ENCODE data around the gene MRC1. TPM values are rescaled to one million over a fixed set of nuclear protein-coding genes. Genes with fewer than 3 reads are reported as not detected.

The MRC1 gene
- total RNA-seq, 3 donors from 2014 or later: 13.8 to 197 (median 29.3) TPM

DNA sequence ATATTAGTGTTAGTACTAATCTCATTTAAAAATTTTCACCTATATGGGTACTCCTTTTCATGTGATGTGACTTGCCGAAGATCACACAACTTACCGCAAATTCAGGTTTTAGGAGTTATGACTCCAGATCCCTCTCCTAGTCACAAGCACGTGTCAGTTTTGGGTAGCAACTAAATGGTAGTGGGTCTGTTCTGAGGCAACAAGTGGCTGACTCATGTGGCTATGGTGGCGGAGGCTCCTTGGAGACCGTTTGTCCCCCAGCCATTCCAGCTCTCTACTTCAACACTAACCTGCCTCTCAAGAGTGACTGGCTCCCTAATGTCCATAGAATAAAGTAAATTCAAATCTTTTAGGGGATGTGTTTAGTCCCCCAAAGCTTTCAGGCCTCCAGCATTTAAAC, 39.5 kb downstream of the MRC1 start:
- intact Hi-C loops (cut with DNase I; ENCODE audit: low total_unique reads): no loop called here
- no peaks in the 10 kb centered on the region for H3K9me3 ChIP-seq
- no peak overlapping the region for H3K27ac ChIP-seq

DNA sequence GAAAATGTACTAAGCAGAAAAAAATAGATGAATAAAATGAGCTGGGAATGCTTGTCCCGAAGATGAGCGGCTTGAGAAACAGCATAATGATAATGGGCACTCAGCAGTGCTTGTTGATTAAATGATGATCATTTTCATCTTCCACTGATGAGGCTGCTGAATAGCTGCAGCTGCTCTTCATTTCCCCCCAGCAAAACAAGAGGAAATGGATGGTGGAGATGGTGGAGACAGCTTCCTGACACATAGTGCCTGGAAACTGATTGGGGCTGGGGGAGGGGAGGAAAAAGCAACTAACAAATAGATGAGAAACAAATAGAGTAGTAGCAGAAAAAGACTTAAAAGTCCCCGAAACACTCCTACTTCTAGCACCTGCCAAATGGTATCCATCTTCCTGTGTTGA, 41.4 kb downstream of the MRC1 start:
- H3K36me3 ChIP-seq: no peaks in the 10 kb centered on the region
- no peak for TF ChIP-seq POLR2AphosphoS5 (IDR thresholded peaks at IDR 0.05)
- TF ChIP-seq, protein P1, sequence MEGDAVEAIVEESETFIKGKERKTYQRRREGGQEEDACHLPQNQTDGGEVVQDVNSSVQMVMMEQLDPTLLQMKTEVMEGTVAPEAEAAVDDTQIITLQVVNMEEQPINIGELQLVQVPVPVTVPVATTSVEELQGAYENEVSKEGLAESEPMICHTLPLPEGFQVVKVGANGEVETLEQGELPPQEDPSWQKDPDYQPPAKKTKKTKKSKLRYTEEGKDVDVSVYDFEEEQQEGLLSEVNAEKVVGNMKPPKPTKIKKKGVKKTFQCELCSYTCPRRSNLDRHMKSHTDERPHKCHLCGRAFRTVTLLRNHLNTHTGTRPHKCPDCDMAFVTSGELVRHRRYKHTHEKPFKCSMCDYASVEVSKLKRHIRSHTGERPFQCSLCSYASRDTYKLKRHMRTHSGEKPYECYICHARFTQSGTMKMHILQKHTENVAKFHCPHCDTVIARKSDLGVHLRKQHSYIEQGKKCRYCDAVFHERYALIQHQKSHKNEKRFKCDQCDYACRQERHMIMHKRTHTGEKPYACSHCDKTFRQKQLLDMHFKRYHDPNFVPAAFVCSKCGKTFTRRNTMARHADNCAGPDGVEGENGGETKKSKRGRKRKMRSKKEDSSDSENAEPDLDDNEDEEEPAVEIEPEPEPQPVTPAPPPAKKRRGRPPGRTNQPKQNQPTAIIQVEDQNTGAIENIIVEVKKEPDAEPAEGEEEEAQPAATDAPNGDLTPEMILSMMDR (IDR thresholded peaks at IDR 0.05): no peak
- TF ChIP-seq POLR2A (IDR thresholded peaks at IDR 0.05): no peak
- H3K4me1 ChIP-seq: no peaks in the 10 kb centered on the region
- intact Hi-C loops (cut with DNase I; ENCODE audit: low total_unique reads): no loop called here
- H3K4me3 ChIP-seq: no peak overlapping the region
- DNase-seq (ENCODE audit: low spot score in 2 of 2): no peak
- no peaks in the 10 kb centered on the region for H3K9me3 ChIP-seq
- H3K27ac ChIP-seq: no peak overlapping the region
- H3K27me3 ChIP-seq: no peaks in the 10 kb centered on the region

More for the DNA sequence above, 39.5 kb downstream of the MRC1 start:
- no peaks in the 10 kb centered on the region for H3K27me3 ChIP-seq
- no peak overlapping the region for H3K4me3 ChIP-seq
- no peaks in the 10 kb centered on the region for H3K4me1 ChIP-seq
- DNase-seq (ENCODE audit: low spot score in 2 of 2): no peak
- TF ChIP-seq, protein P1 (IDR thresholded peaks at IDR 0.05): no peak
- TF ChIP-seq POLR2AphosphoS5 (IDR thresholded peaks at IDR 0.05) (no peak), POLR2A (IDR thresholded peaks at IDR 0.05) (no peak)
- no peaks in the 10 kb centered on the region for H3K36me3 ChIP-seq

DNA sequence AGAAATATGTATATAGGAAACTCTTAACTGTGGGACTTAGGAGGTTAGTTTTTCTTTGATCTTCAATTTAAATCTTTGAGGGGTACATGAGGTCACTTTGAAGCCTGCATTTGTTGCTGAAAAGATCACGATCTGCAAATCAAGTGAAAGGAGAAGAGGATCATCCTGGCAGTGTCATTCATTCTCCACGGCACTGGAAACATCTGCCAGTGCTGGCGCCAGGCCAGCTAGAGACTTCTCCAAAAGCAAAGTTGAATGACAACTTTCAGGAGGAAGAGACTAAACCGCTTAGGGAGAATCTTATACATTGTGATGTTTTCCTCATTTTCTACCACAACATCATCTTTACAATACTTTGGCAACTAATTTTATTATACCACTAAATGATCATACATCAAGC, 42.5 kb downstream of the MRC1 start:
- DNase-seq (ENCODE audit: low spot score in 2 of 2): no peak
- H3K36me3 ChIP-seq: no peaks in the 10 kb centered on the region
- no peak for TF ChIP-seq POLR2AphosphoS5 (IDR thresholded peaks at IDR 0.05)
- no peak for TF ChIP-seq POLR2A (IDR thresholded peaks at IDR 0.05)
- TF ChIP-seq, protein P1 (IDR thresholded peaks at IDR 0.05): no peak
- no peaks in the 10 kb centered on the region for H3K9me3 ChIP-seq
- H3K4me1 ChIP-seq: no peaks in the 10 kb centered on the region
- no peak overlapping the region for H3K27ac ChIP-seq
- no peak overlapping the region for H3K4me3 ChIP-seq
- intact Hi-C loops (cut with DNase I; ENCODE audit: low total_unique reads): no loop called here
- H3K27me3 ChIP-seq: no peaks in the 10 kb centered on the region

DNA sequence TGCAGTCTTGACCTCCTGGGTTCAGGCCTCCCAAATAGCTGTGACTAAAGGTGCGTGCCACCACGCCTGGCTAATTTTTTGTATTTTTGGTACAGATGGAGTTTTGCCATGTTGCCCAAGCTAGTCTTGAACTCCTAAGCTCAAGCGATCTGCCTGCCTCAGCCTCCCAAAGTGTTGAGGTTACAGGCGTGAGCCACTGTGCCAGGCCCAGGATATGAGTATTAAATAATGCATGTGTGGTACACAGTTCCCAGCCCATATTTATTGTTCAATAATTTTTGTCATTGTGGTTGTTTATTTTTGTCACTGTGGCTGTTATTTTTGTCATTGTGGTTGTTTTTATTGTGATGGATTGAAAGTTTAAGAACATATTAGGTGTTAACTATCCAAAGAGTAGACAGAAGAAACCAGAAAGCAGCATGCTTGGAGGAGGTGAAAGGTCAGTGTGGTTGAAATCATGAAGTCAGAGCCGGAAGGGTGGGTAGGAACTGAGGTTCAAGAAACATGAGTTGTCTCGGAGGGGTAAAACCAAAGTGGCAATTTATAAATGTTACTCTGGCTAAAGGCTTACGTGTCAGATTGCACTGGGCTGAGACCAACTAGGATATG, 45.0 kb downstream of the MRC1 start:
- Histone ChIP-seq H3K4me1 (no peaks in the 10 kb centered on the region), H3K4me3 (no peak overlapping the region), H3K36me3 (no peaks in the 10 kb centered on the region), H3K9me3 (no peaks in the 10 kb centered on the region), H3K27ac (no peak overlapping the region), H3K27me3 (no peaks in the 10 kb centered on the region)
- TF ChIP-seq, protein P1 (IDR thresholded peaks at IDR 0.05): no peak
- TF ChIP-seq POLR2A (IDR thresholded peaks at IDR 0.05) (no peak), POLR2AphosphoS5 (IDR thresholded peaks at IDR 0.05) (no peak)
- no peak for DNase-seq (ENCODE audit: low spot score in 2 of 2)
- intact Hi-C loops (cut with DNase I; ENCODE audit: low total_unique reads): no loop called here

DNA sequence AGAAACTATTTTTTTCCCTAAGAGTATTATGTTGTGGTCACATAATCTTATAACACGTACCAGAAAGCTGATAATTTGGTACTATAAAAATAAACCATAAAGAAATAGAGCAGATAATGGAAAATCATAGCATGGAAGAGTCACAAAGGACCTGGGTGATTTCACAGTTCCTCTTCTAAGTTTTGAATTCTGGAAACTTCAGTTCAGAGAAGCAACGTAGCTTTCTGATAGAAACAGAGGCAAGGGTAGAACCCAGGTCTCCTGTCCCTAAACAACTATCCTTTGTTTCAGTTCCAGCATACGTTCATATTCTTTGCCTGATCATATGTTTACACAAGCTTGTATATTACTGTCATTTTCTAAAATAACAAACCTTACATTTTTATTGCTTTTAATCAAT, 47.9 kb downstream of the MRC1 start:
- intact Hi-C loops (cut with DNase I; ENCODE audit: low total_unique reads): no loop called here
- H3K4me3 ChIP-seq: no peak overlapping the region
- H3K27me3 ChIP-seq: no peaks in the 10 kb centered on the region
- no peak for DNase-seq (ENCODE audit: low spot score in 2 of 2)
- no peaks in the 10 kb centered on the region for H3K4me1 ChIP-seq
- no peaks in the 10 kb centered on the region for H3K36me3 ChIP-seq
- TF ChIP-seq POLR2A (IDR thresholded peaks at IDR 0.05) (no peak), POLR2AphosphoS5 (IDR thresholded peaks at IDR 0.05) (no peak)
- TF ChIP-seq, protein P1 (IDR thresholded peaks at IDR 0.05): no peak
- no peaks in the 10 kb centered on the region for H3K9me3 ChIP-seq
- no peak overlapping the region for H3K27ac ChIP-seq
